ENCODE data around the gene CCNY.

CCNY gene

GRCh38 chr10:35470248-35470924 lies 134.1 kb downstream of the CCNY start:
- no peak for FAIRE-seq

GRCh38 chr10:35470925-35471315 lies 134.6 kb downstream of the CCNY start:
- FAIRE-seq (no peak), DNase-seq (ENCODE audit: insufficient read length, low spot score) (no peak)
- no peak for TF ChIP-seq POLR2A (IDR thresholded peaks at IDR 0.05; ENCODE audit: low read depth, low read length)

More at GRCh38 chr10:35470248-35470924, 134.1 kb downstream of the CCNY start:
- TF ChIP-seq POLR2A (IDR thresholded peaks at IDR 0.05; ENCODE audit: low read depth, low read length) = no peak
- no peak for DNase-seq (ENCODE audit: insufficient read length, low spot score)

DNA sequence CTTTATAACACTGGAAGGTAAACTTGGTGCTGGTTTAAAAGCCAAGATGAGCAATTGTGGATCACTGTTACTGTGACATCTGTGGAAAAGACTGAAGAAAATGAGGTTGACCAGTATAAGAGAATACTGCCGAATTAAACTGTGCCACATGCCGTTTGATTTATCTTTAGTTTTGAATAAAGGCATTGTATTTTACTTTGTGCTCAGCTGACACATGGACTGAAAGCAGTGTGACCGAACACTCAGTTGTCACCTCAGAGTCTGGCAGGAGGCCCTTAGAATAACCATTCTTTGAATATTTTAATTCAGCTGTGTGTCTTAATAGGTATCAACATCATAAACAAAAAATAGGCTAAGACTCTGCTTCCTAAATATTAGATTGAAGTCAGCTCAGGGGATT lies 135.1 kb downstream of the CCNY start:
- TF ChIP-seq POLR2A (IDR thresholded peaks at IDR 0.05; ENCODE audit: low read depth, low read length) = no peak
- DNase-seq (ENCODE audit: insufficient read length, low spot score) (no peak), FAIRE-seq (no peak)

- FAIRE-seq = no peak
- TF ChIP-seq POLR2A (IDR thresholded peaks at IDR 0.05; ENCODE audit: low read depth, low read length) = no peak
- DNase-seq (ENCODE audit: insufficient read length, low spot score) = no peak
Measured at GRCh38 chr10:35480142-35480541, 143.8 kb downstream of the CCNY start.

- FAIRE-seq (no peak), DNase-seq (ENCODE audit: insufficient read length, low spot score) (no peak)
- no peak for TF ChIP-seq POLR2A (IDR thresholded peaks at IDR 0.05; ENCODE audit: low read depth, low read length)
Measured at GRCh38 chr10:35481413-35481812, 145.1 kb downstream of the CCNY start.

- FAIRE-seq (no peak), DNase-seq (ENCODE audit: insufficient read length, low spot score) (no peak)
- TF ChIP-seq POLR2A (IDR thresholded peaks at IDR 0.05; ENCODE audit: low read depth, low read length) = no peak
Measured at GRCh38 chr10:35486297-35486990, 150.1 kb downstream of the CCNY start.

GRCh38 chr10:35487336-35488034 lies 151.2 kb downstream of the CCNY start:
- FAIRE-seq = no peak
- TF ChIP-seq POLR2A (IDR thresholded peaks at IDR 0.05; ENCODE audit: low read depth, low read length) = no peak
- no peak for DNase-seq (ENCODE audit: insufficient read length, low spot score)

- no peak for TF ChIP-seq POLR2A (IDR thresholded peaks at IDR 0.05; ENCODE audit: low read depth, low read length)
- DNase-seq (ENCODE audit: insufficient read length, low spot score) (no peak), FAIRE-seq (no peak)
Measured at GRCh38 chr10:35488228-35488627, 151.9 kb downstream of the CCNY start.

GRCh38 chr10:35492386-35493195 lies 156.3 kb downstream of the CCNY start:
- no peak for TF ChIP-seq POLR2A (IDR thresholded peaks at IDR 0.05; ENCODE audit: low read depth, low read length)
- FAIRE-seq (no peak), DNase-seq (ENCODE audit: insufficient read length, low spot score) (no peak)

DNA sequence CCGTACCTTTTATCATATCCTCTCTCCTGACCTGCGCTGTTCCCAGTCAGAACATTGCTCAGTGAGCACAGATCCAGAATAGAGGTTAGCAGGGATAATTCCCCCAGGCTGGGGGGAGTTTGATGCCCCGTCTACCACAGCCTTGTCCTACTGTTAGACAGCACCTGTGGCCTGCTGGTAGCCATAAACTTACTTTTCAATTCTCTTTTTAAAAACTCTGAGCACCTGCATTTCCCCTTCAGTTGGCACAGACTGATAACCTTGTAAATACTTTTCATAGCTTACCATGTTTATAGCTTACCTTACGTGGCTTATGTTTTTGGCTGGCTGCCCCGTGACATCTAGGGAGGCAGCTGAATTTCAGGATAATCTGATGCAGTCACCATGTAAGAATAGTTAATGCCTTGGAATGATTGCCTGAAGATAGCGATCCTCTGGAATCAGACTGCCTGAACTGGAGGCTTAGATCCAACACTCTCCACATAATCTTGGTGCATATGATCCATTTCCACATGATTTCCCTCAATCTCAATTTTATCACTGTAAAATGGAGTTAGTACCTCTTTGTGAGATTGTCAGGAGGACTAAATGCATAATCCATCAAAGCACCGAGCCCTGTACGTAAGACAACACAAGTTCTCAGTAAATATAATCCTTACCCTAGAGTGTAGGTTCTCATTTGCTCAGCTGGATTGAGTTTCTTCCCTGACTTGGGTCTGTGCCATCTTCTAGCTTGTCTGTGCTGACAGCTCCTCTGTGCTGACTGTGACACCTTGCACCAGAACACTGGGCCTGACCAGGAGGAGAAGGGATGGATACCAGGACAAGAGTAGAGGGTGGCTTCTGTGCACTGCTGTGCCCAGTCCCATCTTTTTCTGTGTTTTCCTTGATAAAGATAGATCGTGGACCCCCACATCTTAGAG lies 157.1 kb downstream of the CCNY start:
- no peak for TF ChIP-seq POLR2A (IDR thresholded peaks at IDR 0.05; ENCODE audit: low read depth, low read length)
- DNase-seq (ENCODE audit: insufficient read length, low spot score) (no peak), FAIRE-seq (no peak)

- DNase-seq (ENCODE audit: insufficient read length, low spot score) (no peak), FAIRE-seq (no peak)
- no peak for TF ChIP-seq POLR2A (IDR thresholded peaks at IDR 0.05; ENCODE audit: low read depth, low read length)
Measured at GRCh38 chr10:35495521-35496119, 159.3 kb downstream of the CCNY start.

DNA sequence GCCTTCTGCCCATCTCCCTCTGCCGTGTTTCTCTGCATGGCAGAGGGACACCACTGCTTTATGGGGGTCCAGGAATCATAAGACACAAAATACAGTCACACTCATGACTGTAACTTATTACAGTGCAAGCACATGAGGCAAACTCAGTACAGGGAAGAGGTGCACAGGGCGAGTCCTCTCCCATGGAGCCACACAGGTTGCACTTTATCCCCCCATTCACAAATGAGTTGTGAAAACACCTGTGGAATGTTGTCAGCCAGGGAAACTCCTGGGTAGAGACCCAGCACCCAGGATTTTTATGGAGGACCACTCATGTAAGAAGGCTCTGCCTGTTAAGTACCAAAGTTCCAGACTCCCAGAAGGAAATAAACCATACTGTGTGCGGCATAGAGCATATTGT lies 161.6 kb downstream of the CCNY start:
- no peak for TF ChIP-seq POLR2A (IDR thresholded peaks at IDR 0.05; ENCODE audit: low read depth, low read length)
- DNase-seq (ENCODE audit: insufficient read length, low spot score) (no peak), FAIRE-seq (no peak)

Data from H54 (cell line).